CD4-positive, CD25-positive, alpha-beta regulatory T cell (primary cell): ENCODE data around the gene LRRC37B. TPM values are rescaled to one million over a fixed set of nuclear protein-coding genes. Genes with fewer than 3 reads are reported as not detected.
"Not testable (repeated sequence)": the region's sequence is repeated elsewhere in the genome, so short reads cannot be mapped to it uniquely, and the experiment has no call there.

Source experiments
- ATAC-seq, 2 donors: fragments of 150-1000 bp; cut with Tn5 transposase; one replicate each; pipeline ENCODE4 v1.10.0; 2021; ENCODE audit warnings: low read depth in 2 of 2, moderate number of reproducible peaks in 2 of 2, moderate library complexity in 1 of 2
- DNase-seq, 3 donors: peaks; one replicate each; pipeline versions ENCODE4 v3.0.0 to v3.0.0-alpha.2; 2012 to 2022; ENCODE audit warnings: mixed read lengths in 1 of 3
- H3K27ac ChIP-seq: one replicate; pipeline ENCODE4 v1.7.0; 2013; ENCODE audit warnings: mild to moderate bottlenecking, low read length; ENCODE audit not compliant: insufficient read depth, poor library complexity, severe bottlenecking
- H3K27me3 ChIP-seq: one replicate; pipeline ENCODE4 v1.7.0; 2013; ENCODE audit warnings: low read length; ENCODE audit not compliant: control insufficient read depth, insufficient read depth
- H3K36me3 ChIP-seq: one replicate; pipeline ENCODE4 v1.7.0; 2013; ENCODE audit warnings: mild to moderate bottlenecking, low read length, moderate library complexity; ENCODE audit not compliant: control insufficient read depth, insufficient read depth
- H3K4me1 ChIP-seq: 2 replicates; pipeline ENCODE4 v1.7.0; 2013; ENCODE audit warnings: mild to moderate bottlenecking, low read length; ENCODE audit not compliant: insufficient read depth, control insufficient read depth, poor library complexity, severe bottlenecking
- H3K4me3 ChIP-seq: one replicate; pipeline ENCODE4 v1.7.0; 2013; ENCODE audit warnings: low read depth, mild to moderate bottlenecking, low read length, moderate library complexity
- H3K9me3 ChIP-seq, 2 experiments: 1 replicate in 1 of 2; 2 replicates in 1 of 2; pipeline ENCODE4 v1.7.0; 2013; ENCODE audit warnings: low read length in 2 of 2, mild to moderate bottlenecking in 1 of 2, moderate library complexity in 1 of 2; ENCODE audit not compliant: control insufficient read depth in 2 of 2
- H3K27ac Mint-ChIP-seq, 3 donors: one replicate each; pipeline ENCODE4 v1.8.0; 2020 to 2022; ENCODE audit warnings: mild to moderate bottlenecking in 3 of 3, mixed read lengths in 3 of 3, moderate library complexity in 2 of 3
- H3K27me3 Mint-ChIP-seq: one replicate; pipeline ENCODE4 v1.8.0; 2022; ENCODE audit warnings: mild to moderate bottlenecking, mixed read lengths
- H3K36me3 Mint-ChIP-seq: one replicate; pipeline ENCODE4 v1.8.0; 2020; ENCODE audit warnings: mixed read lengths
- H3K4me1 Mint-ChIP-seq, 4 donors: one replicate each; pipeline ENCODE4 v1.8.0; 2020 to 2022; ENCODE audit warnings: mixed read lengths in 4 of 4, mild to moderate bottlenecking in 1 of 4
- H3K4me3 Mint-ChIP-seq, 4 donors: one replicate each; pipeline ENCODE4 v1.8.0; 2020 to 2022; ENCODE audit warnings: mild to moderate bottlenecking in 4 of 4, mixed read lengths in 4 of 4, moderate library complexity in 3 of 4
- H3K9me3 Mint-ChIP-seq, 7 donors: one replicate each; pipeline ENCODE4 v1.8.0; 2020 to 2022; ENCODE audit warnings: mixed read lengths in 7 of 7, mild to moderate bottlenecking in 3 of 7, moderate library complexity in 2 of 7
- polyA plus RNA-seq, 4 donors: library from polyadenylated mRNA; unstranded; fragments of 300-500 nt; fragmentation: Illumina TruSeq; gene quantifications; one replicate each; pipeline ENCODE4 v1.2.3, GENCODE V29; 2021
- total RNA-seq: library from RNA; stranded (reverse); gene quantifications from one replicate; pipeline ENCODE4 v1.2.3, GENCODE V29; 2022

LRRC37B gene
- total RNA-seq: 112 TPM
- polyA plus RNA-seq: 10 to 100 TPM; 11.2 to 22.1 (median 15.7) TPM

GRCh38 chr17:32006957-32007462, at the start of gene LRRC37B:
TSS of gene LRRC37B (plus strand) at chr17:32007383. CDS start at chr17:32021393, 14,010 bp downstream.
- DNase-seq (peak; percentile 84 to 91 (median 86)), ATAC-seq (peak; percentile 92 to 96)
- no peaks in the 10 kb centered on the region for H3K9me3 Mint-ChIP-seq
- no peaks in the 10 kb centered on the region for H3K36me3 Mint-ChIP-seq
- H3K4me3 ChIP-seq: peak within 1 kb of the TSS; percentile 96
- peak within 1 kb of the TSS; percentile 90 to 97 (median 94) for H3K4me3 Mint-ChIP-seq
- H3K9me3 ChIP-seq: no peaks in the 10 kb centered on the region
- H3K27ac Mint-ChIP-seq: peak within 1 kb of the TSS; percentile 84 to 89 (median 88)
- H3K27me3 Mint-ChIP-seq: no peaks in the 10 kb centered on the region
- H3K36me3 ChIP-seq: no peaks in the 10 kb centered on the region
- H3K27me3 ChIP-seq: no peaks in the 10 kb centered on the region
- H3K4me1 Mint-ChIP-seq: peaks cover 16 to 43% (median 23%) of the 10 kb centered on the region in 4 donors
- H3K27ac ChIP-seq: peak within 1 kb of the TSS; percentile 70
- peaks cover 39% of the 10 kb centered on the region for H3K4me1 ChIP-seq

DNA sequence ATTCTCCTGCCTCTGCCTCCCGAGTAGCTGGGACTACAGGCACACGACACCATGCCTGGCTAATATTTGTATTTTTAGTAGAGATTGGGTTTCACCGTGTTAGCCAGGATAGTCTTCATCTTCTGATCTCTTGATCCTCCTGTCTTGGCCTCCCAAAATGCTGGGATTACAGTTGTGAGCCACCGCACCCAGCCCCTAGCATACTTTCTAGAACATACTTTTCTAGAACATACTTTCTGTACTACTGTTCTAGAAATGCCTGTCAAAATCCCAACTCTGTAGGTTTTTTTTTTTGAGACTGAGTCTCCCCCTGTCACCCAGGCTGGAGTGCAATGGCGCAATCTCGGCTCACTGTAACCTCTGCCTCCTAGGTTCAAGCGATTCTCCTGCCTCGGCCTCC, 43.1 kb upstream of the LRRC37B start:
- H3K36me3 ChIP-seq: peaks cover 13% of the 10 kb centered on the region
- not testable (repeated sequence) for H3K9me3 Mint-ChIP-seq, ATAC-seq, H3K4me3 Mint-ChIP-seq, DNase-seq, H3K27me3 ChIP-seq, H3K4me3 ChIP-seq, H3K9me3 ChIP-seq, H3K27ac ChIP-seq, H3K27me3 Mint-ChIP-seq, H3K4me1 ChIP-seq
- Mint-ChIP-seq H3K27ac (peak overlapping the region in 1 of 3 donors; percentile 78), H3K4me1 (peaks cover 0 to 12% (median 7%) of the 10 kb centered on the region in 4 donors), H3K36me3 (peaks cover 12% of the 10 kb centered on the region)

DNA sequence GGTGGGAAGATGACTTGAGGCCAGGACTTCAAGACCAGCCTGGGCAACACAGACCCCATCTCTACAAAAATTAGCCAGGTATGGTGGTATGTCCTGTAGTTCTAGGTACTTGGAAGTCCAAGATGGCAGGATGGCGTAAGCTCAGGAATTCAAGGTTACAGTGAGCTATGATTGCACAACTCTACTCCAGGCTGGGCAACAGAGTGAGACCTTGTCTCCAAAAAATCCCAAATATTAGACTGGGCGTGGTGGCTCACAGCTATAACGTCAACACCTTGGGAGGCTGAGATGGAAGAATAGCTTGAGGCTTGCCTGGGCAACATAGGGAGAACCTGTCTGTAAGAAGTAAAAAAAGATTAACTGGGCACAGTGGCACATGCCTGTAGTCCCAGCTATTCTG, 39.5 kb upstream of the LRRC37B start:
- ATAC-seq (no peak), DNase-seq (no peak)
- no peak overlapping the region for H3K27ac Mint-ChIP-seq
- Histone ChIP-seq H3K27ac (no peak overlapping the region), H3K9me3 (no peaks in the 10 kb centered on the region), H3K27me3 (no peaks in the 10 kb centered on the region), H3K4me3 (no peak overlapping the region), H3K4me1 (no peaks in the 10 kb centered on the region), H3K36me3 (peaks cover 13% of the 10 kb centered on the region)
- peaks cover 0 to 12% (median 3%) of the 10 kb centered on the region in 4 donors for H3K4me1 Mint-ChIP-seq
- no peaks in the 10 kb centered on the region for H3K9me3 Mint-ChIP-seq
- no peaks in the 10 kb centered on the region for H3K27me3 Mint-ChIP-seq
- H3K4me3 Mint-ChIP-seq: no peak overlapping the region
- H3K36me3 Mint-ChIP-seq: peaks cover 3% of the 10 kb centered on the region

GRCh38 chr17:31970416-31970815, 36.8 kb upstream of the LRRC37B start:
- H3K36me3 Mint-ChIP-seq, H3K4me3 ChIP-seq, H3K27me3 ChIP-seq, H3K4me3 Mint-ChIP-seq, H3K27ac Mint-ChIP-seq, H3K27ac ChIP-seq, ATAC-seq, H3K4me1 Mint-ChIP-seq, H3K9me3 Mint-ChIP-seq, H3K9me3 ChIP-seq, H3K27me3 Mint-ChIP-seq, DNase-seq, H3K4me1 ChIP-seq: not testable (repeated sequence)
- H3K36me3 ChIP-seq: peaks cover 14% of the 10 kb centered on the region

DNA sequence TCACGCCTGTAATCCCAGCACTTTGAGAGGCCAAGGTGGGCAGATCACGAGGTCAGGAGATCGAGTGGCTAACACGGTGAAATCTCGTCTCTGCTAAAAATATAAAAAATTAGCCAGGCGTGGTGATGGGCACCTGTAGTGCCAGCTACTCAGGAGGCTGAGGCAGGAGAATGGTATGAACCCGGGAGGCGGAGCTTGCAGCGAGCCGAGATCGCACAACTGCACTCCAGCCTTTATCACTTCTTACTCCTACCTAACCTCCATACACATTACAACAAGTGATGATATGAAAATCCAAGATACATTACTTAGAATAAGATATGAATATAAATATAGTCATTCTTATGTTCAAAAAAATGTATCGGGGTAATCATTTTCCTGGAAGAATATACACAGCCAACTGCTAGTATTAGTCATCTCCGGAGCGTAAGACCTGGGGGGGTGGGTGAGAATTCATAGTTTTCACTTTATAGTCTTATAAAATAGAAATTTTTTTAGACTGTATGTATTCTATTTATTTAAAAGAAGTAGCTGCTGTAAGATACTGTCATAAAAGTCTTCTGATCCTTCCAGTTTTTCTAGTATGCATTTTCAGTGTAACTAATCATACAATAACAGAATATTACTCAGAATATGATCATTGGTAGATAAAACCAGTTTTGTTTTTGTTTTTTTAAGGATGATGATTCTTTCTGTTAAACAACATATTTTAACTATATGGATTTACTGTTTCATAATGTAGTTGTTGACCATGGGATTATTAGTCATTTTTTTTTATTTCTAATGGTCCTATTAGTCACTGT, 32.7 kb upstream of the LRRC37B start:
- not testable (repeated sequence) for H3K4me3 Mint-ChIP-seq, H3K27me3 Mint-ChIP-seq, H3K27me3 ChIP-seq, H3K9me3 ChIP-seq, DNase-seq, H3K4me3 ChIP-seq, H3K27ac Mint-ChIP-seq, H3K4me1 Mint-ChIP-seq, ATAC-seq, H3K27ac ChIP-seq, H3K4me1 ChIP-seq, H3K9me3 Mint-ChIP-seq
- H3K36me3 Mint-ChIP-seq: peaks cover 17% of the 10 kb centered on the region
- H3K36me3 ChIP-seq: peaks cover 18% of the 10 kb centered on the region

- peaks cover 17% of the 10 kb centered on the region for H3K36me3 Mint-ChIP-seq
- not testable (repeated sequence) for H3K9me3 ChIP-seq, H3K4me1 Mint-ChIP-seq, H3K4me1 ChIP-seq, H3K4me3 Mint-ChIP-seq, H3K27ac ChIP-seq, H3K4me3 ChIP-seq, H3K27ac Mint-ChIP-seq, H3K27me3 ChIP-seq, H3K27me3 Mint-ChIP-seq, DNase-seq, ATAC-seq, H3K9me3 Mint-ChIP-seq
- peaks cover 17% of the 10 kb centered on the region for H3K36me3 ChIP-seq
Observed at GRCh38 chr17:31975391-31975790, 31.8 kb upstream of the LRRC37B start.

DNA sequence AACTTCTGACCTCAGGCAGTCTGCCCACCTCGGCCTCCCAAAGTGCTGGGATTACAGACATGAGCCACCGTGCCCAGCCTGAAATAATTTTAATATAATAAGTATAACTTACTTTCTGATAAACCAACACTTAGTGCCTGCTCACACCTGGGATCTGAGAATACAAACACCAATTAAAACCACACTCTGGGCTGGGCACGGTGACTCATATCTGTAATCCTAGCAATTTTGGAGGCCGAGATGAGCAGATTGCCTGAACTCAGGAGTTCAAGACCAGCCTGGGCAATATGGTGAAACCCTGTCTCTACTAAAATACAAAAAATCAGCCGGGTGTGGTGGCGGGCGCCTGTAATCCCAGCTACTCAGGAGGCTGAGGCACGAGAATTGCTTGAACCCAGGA, 15.4 kb upstream of the LRRC37B start:
- not testable (repeated sequence) for H3K9me3 ChIP-seq, H3K4me3 Mint-ChIP-seq, H3K27me3 ChIP-seq, H3K4me1 ChIP-seq, H3K27me3 Mint-ChIP-seq, H3K27ac ChIP-seq, H3K4me3 ChIP-seq, H3K4me1 Mint-ChIP-seq, H3K27ac Mint-ChIP-seq, ATAC-seq, H3K9me3 Mint-ChIP-seq
- DNase-seq: peak in 1 of 3 donors; percentile 19
- H3K36me3 Mint-ChIP-seq: peaks cover 17% of the 10 kb centered on the region
- peaks cover 82% of the 10 kb centered on the region for H3K36me3 ChIP-seq

GRCh38 chr17:31997005-31997404, 10.2 kb upstream of the LRRC37B start:
- no peak overlapping the region for H3K4me3 ChIP-seq
- H3K27me3 ChIP-seq: no peaks in the 10 kb centered on the region
- no peak overlapping the region for H3K27ac Mint-ChIP-seq
- no peaks in the 10 kb centered on the region for H3K27me3 Mint-ChIP-seq
- no peak overlapping the region for H3K27ac ChIP-seq
- no peaks in the 10 kb centered on the region for H3K4me1 Mint-ChIP-seq
- DNase-seq: no peak
- H3K4me3 Mint-ChIP-seq: no peak overlapping the region
- H3K9me3 Mint-ChIP-seq: no peaks in the 10 kb centered on the region
- H3K36me3 Mint-ChIP-seq: peaks cover 15% of the 10 kb centered on the region
- H3K9me3 ChIP-seq: no peaks in the 10 kb centered on the region
- peaks cover 63% of the 10 kb centered on the region for H3K36me3 ChIP-seq
- ATAC-seq: no peak
- no peaks in the 10 kb centered on the region for H3K4me1 ChIP-seq
